Measurements from ENCODE around the gene TCFL5. TPM values are rescaled to one million over a fixed set of nuclear protein-coding genes. Genes with fewer than 3 reads are reported as not detected.
A peak's percentile ranks its signal among the peaks of the same experiment; 100 is the strongest.

Gene TCFL5
- total and polyA plus RNA-seq, 2 experiments from 2014 or later, result 1.7 to 18.5 TPM

DNA sequence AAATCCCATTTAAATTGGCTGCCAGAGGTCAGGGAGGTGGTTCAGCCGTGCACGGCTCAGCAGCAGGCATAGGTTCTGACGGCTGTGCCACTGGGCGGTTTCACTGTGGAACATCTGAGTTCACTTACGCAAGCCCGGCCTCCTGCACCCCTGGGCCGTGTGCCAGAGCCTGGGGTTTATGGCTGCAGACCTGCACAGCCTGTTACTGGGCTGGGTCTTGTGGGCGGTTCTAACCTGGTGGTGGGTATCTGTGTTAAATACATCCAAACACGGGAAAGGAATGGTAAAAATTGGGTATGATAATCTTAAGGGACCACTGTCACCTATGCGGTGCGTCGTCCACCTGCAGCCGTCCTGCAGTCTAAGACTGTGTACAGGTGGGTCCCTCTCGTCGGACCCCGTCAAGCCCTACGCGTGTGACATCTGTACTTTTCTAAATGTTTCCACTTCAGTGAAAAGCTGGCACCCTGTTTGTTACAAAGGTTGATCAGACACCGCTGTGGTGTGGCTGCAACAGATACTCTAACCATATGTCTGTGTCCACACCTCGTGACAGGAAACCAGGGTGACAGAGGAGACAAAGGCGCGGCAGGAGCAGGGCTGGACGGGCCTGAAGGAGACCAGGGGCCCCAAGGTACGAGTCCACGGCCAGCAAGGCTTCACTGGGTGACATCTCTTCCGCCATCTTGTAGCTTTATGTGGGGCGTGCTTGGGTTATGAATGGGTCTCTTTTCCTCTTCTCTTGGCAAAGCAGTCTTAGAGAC is 23.3 kb downstream of the TCFL5 start:
- H3K9me3 ChIP-seq (ENCODE audit: low read depth), result no peaks in the 10 kb centered on the region
- 50 to 51% methylated on average over 27 of the region's 27 CpGs for WGBS, 2 experiments (ENCODE audit: low coverage in 1 of 2, low lambda C conversion rate in 2 of 2, missing lambda C conversion rate in 2 of 2)
- H3K79me2 ChIP-seq (ENCODE audit: insufficient read depth), result no peaks in the 10 kb centered on the region
- H3K27ac ChIP-seq, result no peak overlapping the region
- H3F3A ChIP-seq (ENCODE audit: insufficient read depth), result no peaks in the 10 kb centered on the region
- peak; percentile 67 for DNase-seq
- in situ Hi-C loops (cut with MboI), result no loop called here
- no peaks in the 10 kb centered on the region for H3K36me3 ChIP-seq (ENCODE audit: low read depth)
- no peaks in the 10 kb centered on the region for H3K9me2 ChIP-seq (ENCODE audit: insufficient read depth)
- no peaks in the 10 kb centered on the region for H3K27me3 ChIP-seq (replicated peaks; ENCODE audit: insufficient read depth)
- no peak for TF ChIP-seq EZH2 (IDR thresholded peaks at IDR 0.05; ENCODE audit: insufficient read depth, poor library complexity, severe bottlenecking)
- TF ChIP-seq EZH2phosphoT487 (IDR thresholded peaks at IDR 0.05; ENCODE audit: insufficient read depth, low read depth), result no peak
- no peak overlapping the region for H3K4me2 ChIP-seq (ENCODE audit: unreplicated experiment)
- H4K20me1 ChIP-seq (ENCODE audit: insufficient read depth), result no peaks in the 10 kb centered on the region
- no peaks in the 10 kb centered on the region for H3K4me1 ChIP-seq (ENCODE audit: insufficient read depth)
- H3K4me3 ChIP-seq, result no peak overlapping the region
- no peak overlapping the region for H2AFZ ChIP-seq
- no peak overlapping the region for H3K9ac ChIP-seq

DNA sequence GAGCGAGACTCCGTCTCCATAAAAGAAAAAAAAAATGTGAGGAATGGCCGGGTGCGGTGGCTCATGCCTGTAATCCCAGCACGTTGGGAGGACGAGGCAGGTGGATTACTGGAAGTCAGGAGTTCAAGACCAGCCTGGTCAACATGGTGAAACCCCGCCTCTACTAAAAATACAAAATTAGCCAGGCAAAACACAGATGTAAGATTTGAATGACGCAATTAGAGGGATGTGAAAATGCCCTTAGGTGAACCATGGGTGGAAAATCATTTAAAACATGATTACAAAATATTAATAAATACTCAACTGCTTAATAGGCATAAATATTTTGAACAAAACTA is 23.9 kb downstream of the TCFL5 start:
- H3K9me2 ChIP-seq (ENCODE audit: insufficient read depth), result no peaks in the 10 kb centered on the region
- H3K4me2 ChIP-seq (ENCODE audit: unreplicated experiment), result no peak overlapping the region
- H3K36me3 ChIP-seq (ENCODE audit: low read depth), result no peaks in the 10 kb centered on the region
- H3F3A ChIP-seq (ENCODE audit: insufficient read depth), result no peaks in the 10 kb centered on the region
- 67 to 71% methylated on average over 8 of the region's 8 CpGs for WGBS, 2 experiments (ENCODE audit: low coverage in 1 of 2, low lambda C conversion rate in 2 of 2, missing lambda C conversion rate in 2 of 2)
- DNase-seq, result no peak
- H3K27me3 ChIP-seq (replicated peaks; ENCODE audit: insufficient read depth), result no peaks in the 10 kb centered on the region
- H3K79me2 ChIP-seq (ENCODE audit: insufficient read depth), result no peaks in the 10 kb centered on the region
- H3K4me3 ChIP-seq, result no peak overlapping the region
- H3K9me3 ChIP-seq (ENCODE audit: low read depth), result no peaks in the 10 kb centered on the region
- no peak overlapping the region for H3K27ac ChIP-seq
- TF ChIP-seq EZH2phosphoT487 (IDR thresholded peaks at IDR 0.05; ENCODE audit: insufficient read depth, low read depth) (no peak), EZH2 (IDR thresholded peaks at IDR 0.05; ENCODE audit: insufficient read depth, poor library complexity, severe bottlenecking) (no peak)
- no peak overlapping the region for H2AFZ ChIP-seq
- H4K20me1 ChIP-seq (ENCODE audit: insufficient read depth), result no peaks in the 10 kb centered on the region
- H3K4me1 ChIP-seq (ENCODE audit: insufficient read depth), result no peaks in the 10 kb centered on the region
- in situ Hi-C loops (cut with MboI), result no loop called here
- no peak overlapping the region for H3K9ac ChIP-seq

DNA sequence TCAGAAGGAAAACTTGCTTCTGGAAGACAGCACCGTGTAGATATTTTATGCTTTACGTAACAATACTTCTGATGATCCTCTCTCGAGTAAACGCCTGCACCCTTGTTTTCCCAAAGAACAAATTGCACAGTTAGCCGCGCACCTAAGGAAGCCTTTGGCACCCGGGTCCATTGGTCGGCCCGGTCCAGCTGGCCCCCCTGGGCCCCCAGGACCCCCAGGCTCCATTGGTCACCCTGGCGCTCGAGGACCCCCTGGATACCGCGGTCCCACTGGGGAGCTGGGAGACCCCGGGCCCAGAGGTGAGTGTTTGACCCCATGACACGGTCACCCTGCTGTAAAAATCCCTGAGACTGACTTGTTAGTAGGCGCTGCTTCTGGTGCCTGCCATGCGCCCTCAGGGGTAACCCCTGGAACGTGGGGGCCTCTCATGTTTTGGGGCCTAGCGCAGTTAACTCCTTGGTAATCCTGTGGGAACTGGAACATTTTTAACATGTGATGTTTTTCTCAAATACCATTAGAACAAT is 24.6 kb downstream of the TCFL5 start:
- no peaks in the 10 kb centered on the region for H3K36me3 ChIP-seq (ENCODE audit: low read depth)
- H2AFZ ChIP-seq, result no peak overlapping the region
- WGBS, 2 experiments (ENCODE audit: low coverage in 1 of 2, low lambda C conversion rate in 2 of 2, missing lambda C conversion rate in 2 of 2), result 83 to 87% methylated on average over 16 to 19 of the region's 19 CpGs
- H3K9ac ChIP-seq, result no peak overlapping the region
- H3K4me3 ChIP-seq, result no peak overlapping the region
- no peak overlapping the region for H3K27ac ChIP-seq
- no peaks in the 10 kb centered on the region for H3K79me2 ChIP-seq (ENCODE audit: insufficient read depth)
- H3K27me3 ChIP-seq (replicated peaks; ENCODE audit: insufficient read depth), result no peaks in the 10 kb centered on the region
- H3F3A ChIP-seq (ENCODE audit: insufficient read depth), result no peaks in the 10 kb centered on the region
- H3K4me1 ChIP-seq (ENCODE audit: insufficient read depth), result no peaks in the 10 kb centered on the region
- no peak for DNase-seq
- H3K4me2 ChIP-seq (ENCODE audit: unreplicated experiment), result no peak overlapping the region
- no peaks in the 10 kb centered on the region for H3K9me2 ChIP-seq (ENCODE audit: insufficient read depth)
- in situ Hi-C loops (cut with MboI), result no loop called here
- H3K9me3 ChIP-seq (ENCODE audit: low read depth), result no peaks in the 10 kb centered on the region
- TF ChIP-seq EZH2 (IDR thresholded peaks at IDR 0.05; ENCODE audit: insufficient read depth, poor library complexity, severe bottlenecking), result no peak
- no peak for TF ChIP-seq EZH2phosphoT487 (IDR thresholded peaks at IDR 0.05; ENCODE audit: insufficient read depth, low read depth)
- H4K20me1 ChIP-seq (ENCODE audit: insufficient read depth), result no peaks in the 10 kb centered on the region

DNA sequence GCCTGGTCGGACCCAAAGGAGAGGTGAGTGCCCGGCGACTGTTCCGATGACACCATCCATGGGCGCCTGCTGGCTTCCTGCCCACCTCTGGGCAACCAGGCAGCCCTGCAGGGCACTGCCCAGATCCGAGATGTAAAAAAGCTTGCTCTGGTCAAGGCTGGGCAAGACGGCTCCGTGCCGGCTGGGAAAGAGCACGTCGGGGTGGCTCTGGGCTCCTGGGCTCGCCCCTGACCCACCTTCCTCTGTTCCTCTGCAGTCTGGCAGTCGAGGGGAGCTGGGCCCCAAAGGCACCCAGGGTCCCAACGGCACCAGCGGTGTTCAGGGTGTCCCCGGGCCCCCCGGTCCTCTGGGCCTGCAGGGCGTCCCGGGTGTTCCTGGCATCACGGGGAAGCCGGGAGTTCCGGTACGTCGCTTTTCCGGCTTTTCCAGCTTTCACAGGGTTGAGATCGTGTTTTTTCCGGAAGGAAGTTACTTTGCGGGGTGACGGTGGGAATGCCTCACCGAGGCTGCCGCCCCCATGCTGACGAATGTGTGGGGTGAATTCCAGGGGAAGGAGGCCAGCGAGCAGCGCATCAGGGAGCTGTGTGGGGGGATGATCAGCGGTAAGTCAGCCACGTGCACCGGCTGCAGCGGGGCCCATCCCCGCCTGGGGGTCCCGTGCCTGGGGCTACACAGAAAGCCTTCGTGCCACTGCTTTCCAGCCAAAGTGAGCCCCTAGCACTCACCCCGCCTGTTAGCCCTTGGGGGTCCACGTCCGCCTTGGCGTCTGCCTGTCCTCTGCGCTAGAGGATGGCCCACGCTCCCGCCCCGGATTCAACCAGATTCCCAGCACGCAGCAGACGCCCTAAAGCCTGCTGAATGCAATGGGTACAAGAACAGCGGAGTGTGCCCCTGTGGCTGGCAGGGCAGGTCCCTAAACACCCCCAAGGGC is 25.4 kb downstream of the TCFL5 start:
- no peaks in the 10 kb centered on the region for H3K27me3 ChIP-seq (replicated peaks; ENCODE audit: insufficient read depth)
- no peaks in the 10 kb centered on the region for H3K36me3 ChIP-seq (ENCODE audit: low read depth)
- peak; percentile 69 for DNase-seq
- in situ Hi-C loops (cut with MboI), result no loop called here
- TF ChIP-seq EZH2 (IDR thresholded peaks at IDR 0.05; ENCODE audit: insufficient read depth, poor library complexity, severe bottlenecking) (no peak), EZH2phosphoT487 (IDR thresholded peaks at IDR 0.05; ENCODE audit: insufficient read depth, low read depth) (no peak)
- no peaks in the 10 kb centered on the region for H3K9me2 ChIP-seq (ENCODE audit: insufficient read depth)
- no peaks in the 10 kb centered on the region for H3F3A ChIP-seq (ENCODE audit: insufficient read depth)
- H3K4me3 ChIP-seq, result no peak overlapping the region
- H3K9ac ChIP-seq, result no peak overlapping the region
- WGBS, 2 experiments (ENCODE audit: low coverage in 1 of 2, low lambda C conversion rate in 2 of 2, missing lambda C conversion rate in 2 of 2), result 54 to 58% methylated on average over 40 to 52 of the region's 52 CpGs
- H3K9me3 ChIP-seq (ENCODE audit: low read depth), result no peaks in the 10 kb centered on the region
- peak overlapping the region; percentile 46 for H2AFZ ChIP-seq
- no peaks in the 10 kb centered on the region for H3K4me1 ChIP-seq (ENCODE audit: insufficient read depth)
- no peaks in the 10 kb centered on the region for H4K20me1 ChIP-seq (ENCODE audit: insufficient read depth)
- H3K4me2 ChIP-seq (ENCODE audit: unreplicated experiment), result no peak overlapping the region
- no peak overlapping the region for H3K27ac ChIP-seq
- H3K79me2 ChIP-seq (ENCODE audit: insufficient read depth), result no peaks in the 10 kb centered on the region

Measured in GM23248 (cell line).